KMS-11 (cell line): ENCODE measurements around the gene ZNF469.
"Not testable (repeated sequence)": the region's sequence is repeated elsewhere in the genome, so short reads cannot be mapped to it uniquely, and the experiment has no call there.

Source experiments
- H2AFZ ChIP-seq: fragments of 200-600 bp; sonication (generic); 2 replicates; pipeline ENCODE4 v1.6.1; 2016; ENCODE audit warnings: antibody characterized with exemption, mixed run types, low read depth
- H3K27ac ChIP-seq: fragments of 200-600 bp; sonication (generic); 2 replicates; pipeline ENCODE4 v1.6.1; 2016; ENCODE audit warnings: mild to moderate bottlenecking, mixed run types
- H3K27me3 ChIP-seq: fragments of 200-600 bp; sonication (generic); 2 replicates; pipeline ENCODE4 v1.6.1; 2017; ENCODE audit warnings: mild to moderate bottlenecking, low read depth, mixed run types, moderate library complexity; ENCODE audit not compliant: insufficient read depth
- H3K36me3 ChIP-seq: fragments of 200-600 bp; sonication (generic); 2 replicates; pipeline ENCODE4 v1.6.1; 2017; ENCODE audit warnings: mild to moderate bottlenecking, mixed run types; ENCODE audit not compliant: insufficient read depth
- H3K4me1 ChIP-seq: fragments of 200-600 bp; sonication (generic); 2 replicates; pipeline ENCODE4 v1.6.1; 2016; ENCODE audit warnings: mild to moderate bottlenecking, low read depth, mixed run types; ENCODE audit not compliant: poor library complexity, severe bottlenecking
- H3K4me2 ChIP-seq: fragments of 200-600 bp; sonication (generic); 2 replicates; pipeline ENCODE4 v1.7.0; 2016; ENCODE audit warnings: mild to moderate bottlenecking, mixed run types
- H3K4me3 ChIP-seq: fragments of 200-600 bp; sonication (generic); IDR thresholded peaks from 2 replicates; pipeline ENCODE4 v1.6.1; 2017; ENCODE audit warnings: low read depth, low read length, mixed read lengths; ENCODE audit not compliant: insufficient read depth
- H3K79me2 ChIP-seq: fragments of 200-600 bp; sonication (generic); 2 replicates; pipeline ENCODE4 v1.6.1; 2016; ENCODE audit warnings: low read depth, mixed run types; ENCODE audit not compliant: insufficient read depth
- H3K9ac ChIP-seq: fragments of 200-600 bp; sonication (generic); 2 replicates; pipeline ENCODE4 v1.6.1; 2016; ENCODE audit warnings: mild to moderate bottlenecking, mixed run types
- H4K20me1 ChIP-seq: fragments of 200-600 bp; sonication (generic); 2 replicates; pipeline ENCODE4 v1.6.1; 2016; ENCODE audit warnings: mild to moderate bottlenecking, mixed run types; ENCODE audit not compliant: insufficient read depth
- CTCF ChIP-seq: fragments of 200-600 bp; sonication (generic); conservative IDR thresholded peaks from 2 replicates; pipeline ENCODE4 v1.6.1; 2017; ENCODE audit warnings: low read depth, mild to moderate bottlenecking, antibody characterized with exemption, low read length, moderate library complexity, mixed read lengths

The ZNF469 gene

DNA sequence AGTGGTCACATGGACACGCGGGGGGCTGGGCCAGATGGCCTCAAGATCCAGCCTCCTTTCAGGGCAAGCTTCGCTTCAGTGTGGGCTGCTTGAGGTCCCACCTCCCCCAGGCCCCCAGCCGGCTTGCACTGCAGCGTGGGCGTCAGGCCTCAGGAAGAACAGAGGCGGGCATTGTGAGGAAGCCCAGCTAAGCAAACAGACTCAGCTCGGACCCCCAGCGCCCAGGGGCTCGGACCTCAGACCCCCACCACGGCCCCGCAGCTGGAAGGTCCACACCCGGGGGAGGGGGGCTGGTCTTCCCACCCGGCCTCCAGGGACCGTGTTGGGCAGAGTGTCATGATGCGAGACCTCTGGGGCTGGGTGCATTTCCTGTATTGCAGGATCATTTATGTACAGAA is 24.7 kb upstream of the ZNF469 start:
- H3K36me3 ChIP-seq = no peaks in the 10 kb centered on the region
- H3K27me3 ChIP-seq = peaks cover 65% of the 10 kb centered on the region
- H3K4me3 ChIP-seq = no peak overlapping the region
- no peak overlapping the region for H3K4me2 ChIP-seq
- H4K20me1 ChIP-seq = no peaks in the 10 kb centered on the region
- no peaks in the 10 kb centered on the region for H3K4me1 ChIP-seq
- no peak for TF ChIP-seq CTCF
- no peak overlapping the region for H2AFZ ChIP-seq
- H3K27ac ChIP-seq = no peak overlapping the region
- H3K79me2 ChIP-seq = no peaks in the 10 kb centered on the region
- no peak overlapping the region for H3K9ac ChIP-seq

DNA sequence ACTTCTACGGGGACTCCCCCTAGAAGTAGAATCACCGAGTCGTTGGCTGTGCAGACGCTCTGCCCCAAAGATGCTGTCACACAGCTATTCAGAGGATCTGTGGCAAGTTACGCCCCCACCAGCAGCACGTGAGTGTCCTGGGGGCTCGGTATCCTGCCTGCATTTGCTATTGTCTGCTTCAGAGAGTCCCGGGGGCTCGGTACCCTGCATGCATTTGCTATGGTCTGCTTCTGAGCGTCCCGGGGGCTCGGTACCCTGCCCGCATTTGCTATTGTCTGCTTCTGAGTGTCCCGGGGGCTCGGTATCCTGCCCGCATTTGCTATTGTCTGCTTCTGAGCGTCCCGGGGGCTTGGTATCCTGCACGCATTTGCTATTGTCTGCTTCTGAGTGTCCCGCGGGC is 23.8 kb upstream of the ZNF469 start:
- no peaks in the 10 kb centered on the region for H3K36me3 ChIP-seq
- no peak overlapping the region for H3K4me2 ChIP-seq
- H3K4me1 ChIP-seq = no peaks in the 10 kb centered on the region
- H3K27me3 ChIP-seq = peaks cover 68% of the 10 kb centered on the region
- no peak overlapping the region for H3K9ac ChIP-seq
- no peak for TF ChIP-seq CTCF
- H2AFZ ChIP-seq = no peak overlapping the region
- no peaks in the 10 kb centered on the region for H3K79me2 ChIP-seq
- no peak overlapping the region for H3K4me3 ChIP-seq
- H4K20me1 ChIP-seq = no peaks in the 10 kb centered on the region
- no peak overlapping the region for H3K27ac ChIP-seq

GRCh38 chr16:88360401-88360800 is 22.4 kb upstream of the ZNF469 start:
- H3K79me2 ChIP-seq, H3K4me1 ChIP-seq, H3K27ac ChIP-seq, H3K9ac ChIP-seq, H3K4me3 ChIP-seq, H3K4me2 ChIP-seq, H2AFZ ChIP-seq, H4K20me1 ChIP-seq, H3K36me3 ChIP-seq: not testable (repeated sequence)
- peaks cover 61% of the 10 kb centered on the region for H3K27me3 ChIP-seq

- H2AFZ ChIP-seq = no peak overlapping the region
- peaks cover 56% of the 10 kb centered on the region for H3K27me3 ChIP-seq
- no peaks in the 10 kb centered on the region for H3K79me2 ChIP-seq
- no peaks in the 10 kb centered on the region for H4K20me1 ChIP-seq
- H3K36me3 ChIP-seq = no peaks in the 10 kb centered on the region
- no peaks in the 10 kb centered on the region for H3K4me1 ChIP-seq
- no peak overlapping the region for H3K4me3 ChIP-seq
- no peak overlapping the region for H3K27ac ChIP-seq
- no peak overlapping the region for H3K4me2 ChIP-seq
- TF ChIP-seq CTCF = no peak
- no peak overlapping the region for H3K9ac ChIP-seq
Observed at GRCh38 chr16:88360999-88361398, 21.8 kb upstream of the ZNF469 start.

GRCh38 chr16:88361775-88362174 is 21.0 kb upstream of the ZNF469 start:
- no peaks in the 10 kb centered on the region for H4K20me1 ChIP-seq
- no peak for TF ChIP-seq CTCF
- peaks cover 48% of the 10 kb centered on the region for H3K27me3 ChIP-seq

More at GRCh38 chr16:88361775-88362174, 21.0 kb upstream of the ZNF469 start:
- Histone ChIP-seq H2AFZ (no peak overlapping the region), H3K4me1 (no peaks in the 10 kb centered on the region), H3K9ac (no peak overlapping the region), H3K36me3 (no peaks in the 10 kb centered on the region), H3K4me3 (no peak overlapping the region), H3K4me2 (no peak overlapping the region), H3K27ac (no peak overlapping the region), H3K79me2 (no peaks in the 10 kb centered on the region)
